ENCODE results near the gene SH3BP5L. TPM values are rescaled to one million over a fixed set of nuclear protein-coding genes. Genes with fewer than 3 reads are reported as not detected.

The SH3BP5L gene
- total RNA-seq, 1 donor from 2014 or later, result 25.6 TPM

DNA sequence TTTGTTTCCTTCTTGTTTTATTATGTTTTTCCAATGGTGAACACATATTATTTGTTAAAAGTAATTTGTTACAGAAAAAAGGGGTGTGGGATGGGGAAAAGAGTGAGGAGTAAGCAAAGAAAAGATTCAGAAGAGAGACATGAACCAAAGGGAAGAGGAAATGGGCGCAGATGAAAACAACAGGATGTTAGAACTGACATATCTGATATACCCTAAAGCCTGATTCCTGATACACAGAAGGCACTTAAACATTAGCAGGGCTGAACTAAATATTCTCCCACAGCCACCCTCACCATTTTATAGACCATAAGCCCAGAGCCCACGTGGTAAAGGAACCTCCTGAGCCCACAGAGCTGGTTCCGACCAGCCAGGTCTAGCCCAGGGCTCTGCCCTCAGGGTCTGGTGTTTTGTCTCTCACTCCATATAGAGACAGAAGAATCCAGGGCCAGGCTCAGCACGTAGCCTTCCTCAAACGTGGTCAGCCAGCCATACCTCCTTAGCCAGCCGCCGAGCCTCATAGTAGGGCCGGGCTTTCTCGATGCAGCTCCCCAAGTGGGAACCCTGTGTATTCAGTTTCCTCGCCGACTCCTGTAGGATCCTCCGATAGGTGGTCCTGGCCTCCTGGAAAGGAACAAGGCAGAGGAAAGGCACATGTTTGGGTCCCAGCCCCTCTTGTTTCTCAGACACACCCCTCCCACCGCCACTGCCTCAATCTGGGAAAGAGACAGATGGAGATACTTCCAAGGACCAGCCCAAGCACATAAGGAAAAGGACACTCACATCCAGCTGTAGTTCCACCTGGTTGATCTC, 9.5 kb downstream of the SH3BP5L start:
- TF ChIP-seq, protein P1, sequence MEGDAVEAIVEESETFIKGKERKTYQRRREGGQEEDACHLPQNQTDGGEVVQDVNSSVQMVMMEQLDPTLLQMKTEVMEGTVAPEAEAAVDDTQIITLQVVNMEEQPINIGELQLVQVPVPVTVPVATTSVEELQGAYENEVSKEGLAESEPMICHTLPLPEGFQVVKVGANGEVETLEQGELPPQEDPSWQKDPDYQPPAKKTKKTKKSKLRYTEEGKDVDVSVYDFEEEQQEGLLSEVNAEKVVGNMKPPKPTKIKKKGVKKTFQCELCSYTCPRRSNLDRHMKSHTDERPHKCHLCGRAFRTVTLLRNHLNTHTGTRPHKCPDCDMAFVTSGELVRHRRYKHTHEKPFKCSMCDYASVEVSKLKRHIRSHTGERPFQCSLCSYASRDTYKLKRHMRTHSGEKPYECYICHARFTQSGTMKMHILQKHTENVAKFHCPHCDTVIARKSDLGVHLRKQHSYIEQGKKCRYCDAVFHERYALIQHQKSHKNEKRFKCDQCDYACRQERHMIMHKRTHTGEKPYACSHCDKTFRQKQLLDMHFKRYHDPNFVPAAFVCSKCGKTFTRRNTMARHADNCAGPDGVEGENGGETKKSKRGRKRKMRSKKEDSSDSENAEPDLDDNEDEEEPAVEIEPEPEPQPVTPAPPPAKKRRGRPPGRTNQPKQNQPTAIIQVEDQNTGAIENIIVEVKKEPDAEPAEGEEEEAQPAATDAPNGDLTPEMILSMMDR (conservative IDR thresholded peaks at IDR 0.05; ENCODE audit: low read depth, low read length), result no peak
- no peak overlapping the region for H3K4me3 ChIP-seq (ENCODE audit: low read depth, low read length)
- no peak for DNase-seq (ENCODE audit: low read depth)

DNA sequence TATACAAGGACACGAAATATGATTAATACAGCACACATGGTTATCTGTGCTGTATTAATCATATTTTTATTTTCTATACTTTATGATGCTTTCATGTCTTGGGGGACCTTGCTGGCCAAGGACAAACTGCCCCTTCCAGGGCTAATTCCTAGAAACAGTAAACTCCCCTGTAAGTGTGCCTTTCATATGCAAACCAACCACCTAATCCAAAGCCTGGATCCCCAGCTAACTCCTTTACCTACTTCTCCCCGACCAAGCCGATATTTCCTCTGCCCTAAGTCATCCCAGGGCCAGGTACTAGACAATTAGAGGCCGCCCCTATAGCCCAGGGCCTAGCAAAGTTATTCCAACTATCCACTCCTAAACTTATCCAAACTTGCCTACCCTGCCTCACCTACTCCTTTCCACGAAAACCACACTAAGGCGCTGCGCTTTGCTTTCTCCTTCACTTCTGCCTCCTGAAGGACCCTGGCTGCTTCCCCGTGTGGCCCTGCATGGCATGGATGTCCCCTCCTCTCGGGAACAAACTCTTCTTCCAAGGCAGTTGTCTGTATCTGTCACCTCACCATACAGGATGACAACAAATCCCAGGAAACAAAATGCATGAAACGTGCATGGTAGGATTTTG, 10.2 kb downstream of the SH3BP5L start:
- no peak overlapping the region for H3K4me3 ChIP-seq (ENCODE audit: low read depth, low read length)
- no peak for DNase-seq (ENCODE audit: low read depth)
- TF ChIP-seq, protein P1 (conservative IDR thresholded peaks at IDR 0.05; ENCODE audit: low read depth, low read length), result no peak

DNA sequence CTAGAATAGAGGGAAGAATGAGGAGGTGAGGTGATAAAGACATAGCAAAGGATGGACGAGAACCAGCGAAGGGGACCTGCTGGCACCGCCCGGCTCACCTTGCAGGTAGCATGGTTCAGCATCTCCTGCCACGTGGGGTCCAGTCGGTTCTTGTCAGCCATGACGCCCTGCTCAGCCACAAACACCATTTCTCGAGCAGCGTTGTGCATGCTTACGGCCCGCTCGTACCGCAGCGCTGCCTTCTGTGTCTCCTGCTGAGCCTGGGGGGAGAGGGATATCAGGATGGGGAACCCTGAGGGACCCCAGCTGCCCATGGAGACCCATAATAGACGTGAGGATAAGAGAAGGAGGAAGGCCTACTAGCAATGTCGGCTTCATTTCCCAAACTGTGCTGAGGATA, 11.4 kb downstream of the SH3BP5L start:
- no peak for DNase-seq (ENCODE audit: low read depth)
- TF ChIP-seq, protein P1 (conservative IDR thresholded peaks at IDR 0.05; ENCODE audit: low read depth, low read length), result no peak
- no peak overlapping the region for H3K4me3 ChIP-seq (ENCODE audit: low read depth, low read length)

DNA sequence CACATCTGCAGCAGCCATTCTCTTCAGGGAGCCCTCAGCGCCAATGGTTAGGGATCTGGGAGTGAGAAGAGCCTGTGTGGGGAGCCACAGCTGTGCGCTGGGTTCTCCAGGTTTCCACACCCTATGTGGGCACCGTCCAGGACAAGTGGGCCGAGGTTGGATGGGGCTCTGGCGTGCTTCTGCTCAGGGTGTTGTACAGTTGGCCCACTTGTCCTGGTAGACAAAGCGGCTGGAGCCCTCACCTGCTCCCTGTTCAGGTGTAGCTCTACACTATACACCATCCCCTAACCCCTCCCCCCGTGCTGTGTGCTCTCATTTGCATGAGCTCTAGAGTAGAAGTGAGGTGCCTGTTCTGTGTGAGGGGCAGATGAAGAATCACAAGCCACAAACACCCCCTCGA, 12.2 kb downstream of the SH3BP5L start:
- no peak overlapping the region for H3K4me3 ChIP-seq (ENCODE audit: low read depth, low read length)
- no peak for DNase-seq (ENCODE audit: low read depth)
- TF ChIP-seq, protein P1 (conservative IDR thresholded peaks at IDR 0.05; ENCODE audit: low read depth, low read length), result no peak

DNA sequence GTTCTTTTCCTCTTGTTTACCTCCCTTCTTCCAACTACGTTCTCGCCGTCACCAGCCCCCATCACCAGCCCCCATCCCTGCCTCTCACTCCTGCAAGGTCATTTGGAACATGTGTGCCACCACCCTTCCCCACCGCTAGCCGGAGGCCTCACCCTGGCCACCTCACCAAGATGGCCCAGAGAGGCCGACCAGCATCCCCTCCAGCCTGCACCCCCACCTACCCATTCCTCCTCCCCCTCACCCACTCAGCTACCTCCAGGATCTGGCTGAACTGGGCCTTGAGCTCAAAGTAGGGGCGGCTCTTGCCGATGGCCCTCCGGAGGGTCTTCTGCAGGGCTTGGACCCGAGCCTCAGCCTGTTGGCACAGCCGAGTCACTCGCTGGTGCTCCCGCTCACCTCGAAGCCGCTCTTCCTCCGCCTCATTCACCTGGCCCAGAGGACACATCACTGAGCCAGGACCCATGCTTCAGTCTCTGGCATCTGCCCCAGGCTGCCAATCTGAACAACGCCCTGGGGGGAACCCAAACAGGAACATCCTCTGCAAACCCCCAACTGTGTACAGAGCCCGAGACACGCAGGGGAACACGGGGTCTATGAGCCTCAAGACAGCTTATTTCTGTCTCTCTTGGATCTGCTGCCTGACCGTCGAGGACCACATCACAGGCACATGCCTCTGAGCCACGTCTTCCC, 12.8 kb downstream of the SH3BP5L start:
- TF ChIP-seq, protein P1 (conservative IDR thresholded peaks at IDR 0.05; ENCODE audit: low read depth, low read length), result no peak
- H3K4me3 ChIP-seq (ENCODE audit: low read depth, low read length), result no peak overlapping the region
- no peak for DNase-seq (ENCODE audit: low read depth)

DNA sequence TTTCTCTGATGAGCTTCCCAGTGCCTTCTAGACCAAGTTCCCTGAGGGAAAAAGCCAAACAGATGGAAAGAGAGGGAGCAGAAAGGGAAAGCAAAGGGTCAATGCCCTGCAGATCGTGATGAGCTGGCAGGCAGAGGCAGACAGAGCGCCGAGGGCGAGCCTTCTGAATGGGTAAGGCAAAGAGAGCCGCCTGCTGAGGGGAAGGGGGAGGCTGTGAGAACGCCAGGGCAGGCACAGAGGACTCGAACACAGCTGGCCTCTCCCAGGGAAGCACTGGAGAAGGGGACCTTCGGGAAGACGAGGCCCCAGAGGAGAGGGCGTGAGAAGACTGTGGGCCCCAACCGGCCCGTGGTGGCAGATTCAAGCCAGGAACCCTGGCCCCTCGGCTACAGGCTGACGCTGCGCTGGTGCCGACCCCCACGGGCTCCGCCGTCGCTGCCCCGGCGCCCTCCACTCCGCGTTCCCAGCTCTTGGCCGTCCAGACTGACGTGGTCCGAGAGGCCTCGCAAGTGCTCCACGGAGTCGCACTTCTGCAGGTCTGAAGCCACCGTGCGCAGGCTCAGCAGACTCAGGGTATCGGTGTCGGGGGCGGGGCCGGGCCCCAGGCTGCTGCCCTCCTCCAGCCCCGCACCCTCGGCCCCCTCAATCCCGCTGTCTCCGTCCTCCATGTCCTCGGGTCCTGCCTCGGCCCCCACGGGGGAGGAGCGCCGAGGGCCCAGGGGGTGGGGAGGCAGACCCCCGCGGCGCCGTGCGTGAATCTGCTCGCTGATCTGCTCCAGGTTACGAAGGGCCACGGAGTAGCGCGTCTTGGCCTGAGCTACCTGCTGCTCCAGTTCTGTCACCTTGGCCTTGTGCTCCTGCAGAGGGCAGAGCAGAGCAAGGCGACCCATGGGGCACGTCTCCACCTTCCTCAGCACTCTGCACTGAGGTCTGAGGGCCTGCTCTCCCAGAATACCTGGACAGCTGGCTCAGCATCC, 13.9 kb downstream of the SH3BP5L start:
- no peak overlapping the region for H3K4me3 ChIP-seq (ENCODE audit: low read depth, low read length)
- DNase-seq (ENCODE audit: low read depth), result no peak
- TF ChIP-seq, protein P1 (conservative IDR thresholded peaks at IDR 0.05; ENCODE audit: low read depth, low read length), result peak; percentile 21

Measured in epithelial cell of proximal tubule (primary cell).